DND-41 (cell line): ENCODE data around the gene TBC1D9.

Source experiments
- EZH2 ChIP-seq: IDR thresholded peaks from 3 replicates; pipeline ENCODE4 v1.6.1; 2012; ENCODE audit warnings: borderline replicate concordance, low read depth, mild to moderate bottlenecking, moderate library complexity, low read length, inconsistent platforms; ENCODE audit not compliant: severe bottlenecking
- TF ChIP-seq, protein P1 (sequence below): IDR thresholded peaks from 2 replicates; pipeline ENCODE4 v1.5.1; 2012; ENCODE audit warnings: borderline replicate concordance, low read length, moderate library complexity, mild to moderate bottlenecking; ENCODE audit not compliant: poor library complexity, severe bottlenecking; ENCODE audit errors: extremely low read depth

DNA sequence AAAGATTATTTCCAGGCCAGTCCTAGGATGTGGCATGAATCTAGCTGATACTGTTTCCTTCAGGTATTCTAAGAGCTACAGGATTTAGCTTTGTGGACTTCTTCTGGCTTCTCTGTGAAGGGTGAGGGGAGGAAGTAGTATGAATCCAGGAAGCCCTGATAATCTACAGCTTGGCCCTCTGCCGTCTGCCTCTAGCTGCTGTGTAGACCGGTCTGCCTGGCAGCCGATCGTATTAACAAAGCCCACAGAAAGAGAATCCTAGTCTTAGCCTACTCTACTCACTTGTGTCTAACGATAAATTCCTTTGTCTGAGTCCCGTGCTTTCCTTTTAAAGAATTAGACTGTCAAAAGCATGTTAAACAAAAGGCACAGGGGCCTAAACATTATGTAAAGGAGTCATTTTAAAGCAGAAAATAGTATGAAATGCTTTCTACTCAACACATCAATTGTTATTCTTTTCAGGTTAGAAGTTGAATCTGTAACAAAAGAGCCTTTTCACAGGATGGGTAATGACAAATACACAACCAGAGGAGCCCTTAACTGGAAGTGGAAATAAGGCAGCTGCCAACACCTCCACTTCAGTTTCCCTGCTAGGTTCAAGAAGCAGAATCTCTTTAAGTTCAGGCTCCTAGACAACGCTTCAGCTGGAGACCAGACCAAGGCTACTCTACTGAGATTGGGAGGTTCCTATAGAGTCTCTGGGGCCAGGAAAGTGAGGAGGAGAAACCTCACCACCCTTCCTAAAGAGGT, 138.5 kb downstream of the TBC1D9 start:
- TF ChIP-seq, protein P1, sequence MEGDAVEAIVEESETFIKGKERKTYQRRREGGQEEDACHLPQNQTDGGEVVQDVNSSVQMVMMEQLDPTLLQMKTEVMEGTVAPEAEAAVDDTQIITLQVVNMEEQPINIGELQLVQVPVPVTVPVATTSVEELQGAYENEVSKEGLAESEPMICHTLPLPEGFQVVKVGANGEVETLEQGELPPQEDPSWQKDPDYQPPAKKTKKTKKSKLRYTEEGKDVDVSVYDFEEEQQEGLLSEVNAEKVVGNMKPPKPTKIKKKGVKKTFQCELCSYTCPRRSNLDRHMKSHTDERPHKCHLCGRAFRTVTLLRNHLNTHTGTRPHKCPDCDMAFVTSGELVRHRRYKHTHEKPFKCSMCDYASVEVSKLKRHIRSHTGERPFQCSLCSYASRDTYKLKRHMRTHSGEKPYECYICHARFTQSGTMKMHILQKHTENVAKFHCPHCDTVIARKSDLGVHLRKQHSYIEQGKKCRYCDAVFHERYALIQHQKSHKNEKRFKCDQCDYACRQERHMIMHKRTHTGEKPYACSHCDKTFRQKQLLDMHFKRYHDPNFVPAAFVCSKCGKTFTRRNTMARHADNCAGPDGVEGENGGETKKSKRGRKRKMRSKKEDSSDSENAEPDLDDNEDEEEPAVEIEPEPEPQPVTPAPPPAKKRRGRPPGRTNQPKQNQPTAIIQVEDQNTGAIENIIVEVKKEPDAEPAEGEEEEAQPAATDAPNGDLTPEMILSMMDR, result no peak
- no peak for TF ChIP-seq EZH2
